ENCODE results near the gene DDX27.

The DDX27 gene

GRCh38 chr20:49231471-49231870 lies 12.3 kb downstream of the DDX27 start:
- TF ChIP-seq CTCF (IDR thresholded peaks at IDR 0.05; ENCODE audit: insufficient read depth, low read depth, low read length, missing control alignments), result no peak
- DNase-seq (ENCODE audit: low read depth), result no peak

GRCh38 chr20:49233226-49233625 lies 14.0 kb downstream of the DDX27 start:
- no peak overlapping the region for H3K4me3 ChIP-seq (ENCODE audit: low read depth, low read length)
- no peak for DNase-seq (ENCODE audit: low read depth)
- no peak for TF ChIP-seq CTCF (IDR thresholded peaks at IDR 0.05; ENCODE audit: insufficient read depth, low read depth, low read length, missing control alignments)

More at GRCh38 chr20:49231471-49231870, 12.3 kb downstream of the DDX27 start:
- H3K4me3 ChIP-seq (ENCODE audit: low read depth, low read length), result no peak overlapping the region

- H3K4me3 ChIP-seq (ENCODE audit: low read depth, low read length), result no peak overlapping the region
- TF ChIP-seq CTCF (IDR thresholded peaks at IDR 0.05; ENCODE audit: insufficient read depth, low read depth, low read length, missing control alignments), result no peak
- DNase-seq (ENCODE audit: low read depth), result no peak
Observed at GRCh38 chr20:49234831-49235230, 15.6 kb downstream of the DDX27 start.

- no peak for TF ChIP-seq CTCF (IDR thresholded peaks at IDR 0.05; ENCODE audit: insufficient read depth, low read depth, low read length, missing control alignments)
- no peak overlapping the region for H3K4me3 ChIP-seq (ENCODE audit: low read depth, low read length)
- DNase-seq (ENCODE audit: low read depth), result no peak
Observed at GRCh38 chr20:49236301-49236700, 17.1 kb downstream of the DDX27 start.

GRCh38 chr20:49237531-49237930 lies 18.3 kb downstream of the DDX27 start:
- no peak for DNase-seq (ENCODE audit: low read depth)
- H3K4me3 ChIP-seq (ENCODE audit: low read depth, low read length), result no peak overlapping the region
- no peak for TF ChIP-seq CTCF (IDR thresholded peaks at IDR 0.05; ENCODE audit: insufficient read depth, low read depth, low read length, missing control alignments)

- H3K4me3 ChIP-seq (ENCODE audit: low read depth, low read length), result no peak overlapping the region
- DNase-seq (ENCODE audit: low read depth), result peak; percentile 61
- peak; percentile 74 for TF ChIP-seq CTCF (IDR thresholded peaks at IDR 0.05; ENCODE audit: insufficient read depth, low read depth, low read length, missing control alignments)
Observed at GRCh38 chr20:49245921-49246740, 26.9 kb downstream of the DDX27 start.
